ENCODE measurements around the gene CHP1.

- no peak for TF ChIP-seq CTCF (conservative IDR thresholded peaks at IDR 0.05; ENCODE audit: low read length)
- no peak for TF ChIP-seq EZH2phosphoT487 (IDR thresholded peaks at IDR 0.05; ENCODE audit: borderline replicate concordance)
These were observed 2.3 kb downstream of the CHP1 start for GRCh38 chr15:41233367-41233771.
